ENCODE results near the gene IL4I1.
"Not testable (repeated sequence)": the region's sequence is repeated elsewhere in the genome, so short reads cannot be mapped to it uniquely, and the experiment has no call there.

IL4I1 gene, protein sequence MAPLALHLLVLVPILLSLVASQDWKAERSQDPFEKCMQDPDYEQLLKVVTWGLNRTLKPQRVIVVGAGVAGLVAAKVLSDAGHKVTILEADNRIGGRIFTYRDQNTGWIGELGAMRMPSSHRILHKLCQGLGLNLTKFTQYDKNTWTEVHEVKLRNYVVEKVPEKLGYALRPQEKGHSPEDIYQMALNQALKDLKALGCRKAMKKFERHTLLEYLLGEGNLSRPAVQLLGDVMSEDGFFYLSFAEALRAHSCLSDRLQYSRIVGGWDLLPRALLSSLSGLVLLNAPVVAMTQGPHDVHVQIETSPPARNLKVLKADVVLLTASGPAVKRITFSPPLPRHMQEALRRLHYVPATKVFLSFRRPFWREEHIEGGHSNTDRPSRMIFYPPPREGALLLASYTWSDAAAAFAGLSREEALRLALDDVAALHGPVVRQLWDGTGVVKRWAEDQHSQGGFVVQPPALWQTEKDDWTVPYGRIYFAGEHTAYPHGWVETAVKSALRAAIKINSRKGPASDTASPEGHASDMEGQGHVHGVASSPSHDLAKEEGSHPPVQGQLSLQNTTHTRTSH

DNA sequence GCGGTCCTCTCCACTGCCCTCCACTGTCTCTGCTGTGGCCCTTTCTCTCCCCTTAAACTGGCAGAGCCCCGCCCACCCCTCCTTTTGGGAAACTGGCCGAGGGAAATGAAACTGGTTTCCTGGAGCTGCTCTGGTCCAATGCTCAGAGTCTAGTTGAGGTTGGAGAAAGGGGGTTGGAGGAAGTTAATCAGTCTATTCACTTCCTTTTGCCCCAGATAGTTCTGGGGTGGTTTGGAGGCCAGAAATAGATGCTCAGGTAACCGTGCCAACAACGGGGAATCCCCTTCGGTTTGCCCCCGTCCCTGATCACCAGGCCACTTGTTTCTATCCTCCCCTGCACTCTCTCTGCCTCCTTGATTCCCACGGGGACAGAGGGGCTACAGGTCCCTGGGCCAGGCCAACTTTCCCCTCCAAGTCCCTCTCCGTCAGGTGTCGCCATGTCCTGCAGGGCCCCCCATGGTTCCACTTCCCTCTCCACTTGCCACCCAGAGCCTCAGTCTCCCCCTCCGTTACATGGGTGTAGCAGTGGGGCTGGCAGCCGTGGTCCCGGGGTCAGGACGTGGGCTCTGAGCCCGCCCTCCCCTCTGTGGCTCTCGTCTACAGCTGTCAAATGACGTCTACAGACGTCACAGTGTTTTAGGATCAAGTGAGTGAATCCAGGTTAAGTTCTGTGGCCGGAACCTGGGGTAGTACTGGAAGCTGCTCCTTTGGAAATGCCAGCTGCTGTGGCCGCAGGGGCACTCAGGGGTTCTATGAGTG lies at the start of gene IL4I1:
TSS of gene IL4I1 (minus strand) at position 25 of the 759 bp plus-strand sequence. CDS start 727 bp downstream, outside the sequence.
- no peak for DNase-seq (ENCODE audit: low read depth, low spot score)

DNA sequence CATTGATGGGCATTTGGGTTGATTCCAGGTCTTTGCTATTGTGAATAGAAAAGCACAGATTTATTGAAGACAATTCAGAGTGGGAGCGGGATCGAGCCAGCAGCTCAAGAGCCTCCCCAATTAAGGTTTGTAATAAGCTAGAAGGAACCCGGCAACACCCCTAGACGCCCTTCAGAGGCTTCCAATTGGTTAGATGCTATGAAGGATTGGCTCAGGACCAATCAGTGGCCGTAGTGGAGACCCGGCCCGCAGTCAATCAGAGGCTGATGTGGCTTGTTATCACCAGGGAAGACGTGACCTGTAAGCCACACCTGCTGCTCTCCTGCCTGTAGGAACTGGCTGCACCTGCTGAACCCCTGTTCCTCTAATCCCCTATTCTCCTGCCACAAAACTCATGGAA lies 49.7 kb upstream of the IL4I1 start:
- DNase-seq (ENCODE audit: low read depth, low spot score) = no peak

DNA sequence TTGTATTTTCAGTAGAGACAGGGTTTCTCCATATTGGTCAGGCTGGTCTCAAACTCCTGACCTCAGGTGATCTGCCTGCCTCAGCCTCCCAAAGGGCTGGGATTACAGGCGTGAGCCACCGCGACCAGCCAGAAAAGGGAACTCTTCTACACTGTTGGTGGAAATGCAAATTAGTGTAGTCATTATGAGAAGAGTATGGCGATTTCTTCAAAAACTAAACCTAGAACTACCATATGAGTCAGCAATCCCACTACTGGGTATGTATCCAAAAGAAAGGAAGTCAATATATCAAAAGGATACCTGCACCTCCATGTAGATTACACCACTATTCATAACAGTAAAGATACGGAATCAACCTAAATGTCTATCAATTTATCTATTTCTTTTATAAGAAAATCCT lies 47.9 kb upstream of the IL4I1 start:
- not testable (repeated sequence) for DNase-seq (ENCODE audit: low read depth, low spot score)

DNA sequence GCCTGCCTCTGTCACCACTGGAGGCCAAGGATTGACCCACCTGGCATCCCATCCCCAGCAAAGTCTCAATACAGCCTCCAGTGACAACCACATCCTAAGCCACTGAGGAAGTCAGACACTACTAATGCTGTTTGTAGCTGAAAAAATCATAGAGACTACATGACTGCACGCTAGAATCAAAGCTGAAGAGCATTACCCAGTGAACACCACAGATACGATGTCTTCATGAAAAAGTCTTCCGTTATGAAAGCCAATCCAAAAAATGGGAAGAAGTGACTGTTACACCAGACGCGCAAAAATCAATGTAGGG lies 43.8 kb upstream of the IL4I1 start:
- DNase-seq (ENCODE audit: low read depth, low spot score) = no peak

DNA sequence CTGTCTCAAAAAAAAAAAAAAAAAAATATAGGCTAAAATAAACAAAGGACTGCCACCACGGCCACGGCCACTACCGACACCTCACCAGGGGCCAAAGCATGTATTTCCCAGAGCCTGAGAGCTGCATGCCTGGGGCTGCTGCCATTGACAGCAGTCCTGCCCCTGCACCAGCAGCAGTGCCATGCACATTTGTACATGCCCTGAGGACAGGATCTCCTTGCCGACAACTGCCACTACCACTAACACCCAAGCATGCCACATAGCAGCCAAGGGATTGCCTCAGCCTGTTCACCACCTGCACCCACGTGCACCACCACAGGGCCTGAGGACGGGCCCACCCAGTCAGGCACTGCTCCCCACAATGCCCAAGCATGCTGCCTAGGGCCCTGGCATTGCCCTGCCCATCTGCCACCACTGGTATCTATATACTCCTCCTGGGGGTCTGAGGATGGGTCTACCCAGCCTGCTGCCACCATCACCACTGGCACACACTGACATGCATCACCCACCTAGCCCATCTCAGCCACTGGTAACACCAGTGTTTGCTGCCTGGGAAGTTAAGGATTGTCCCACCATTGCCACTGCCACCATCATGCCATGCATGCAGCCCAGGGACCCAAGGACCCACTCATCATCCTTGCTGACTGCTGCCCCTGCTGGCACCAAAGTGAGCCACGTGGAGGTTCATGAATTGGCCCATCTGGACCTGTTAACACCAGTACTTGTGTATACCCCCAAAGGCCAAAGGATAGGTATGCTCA lies 43.2 kb upstream of the IL4I1 start:
- DNase-seq (ENCODE audit: low read depth, low spot score) = no peak

DNA sequence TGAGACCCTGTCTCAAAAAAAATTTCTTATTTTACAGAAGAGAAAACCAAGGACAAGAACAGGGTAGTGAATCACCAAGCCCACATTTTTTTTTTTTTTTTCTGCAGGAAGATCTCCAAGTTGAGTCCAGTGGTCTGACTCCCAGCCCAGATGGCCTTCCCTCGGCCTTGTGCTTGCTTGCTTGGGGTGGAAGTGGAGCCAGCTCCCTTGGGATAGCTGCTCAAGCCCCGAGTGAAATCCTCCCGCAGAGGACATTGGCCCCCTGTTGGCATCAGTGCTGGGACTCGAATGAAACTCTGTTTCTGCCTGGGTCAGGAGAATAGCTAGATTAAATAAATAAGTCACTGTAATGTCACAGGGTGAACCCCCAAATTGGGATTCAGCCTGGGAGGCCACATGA lies 42.0 kb upstream of the IL4I1 start:
- no peak for DNase-seq (ENCODE audit: low read depth, low spot score)

DNA sequence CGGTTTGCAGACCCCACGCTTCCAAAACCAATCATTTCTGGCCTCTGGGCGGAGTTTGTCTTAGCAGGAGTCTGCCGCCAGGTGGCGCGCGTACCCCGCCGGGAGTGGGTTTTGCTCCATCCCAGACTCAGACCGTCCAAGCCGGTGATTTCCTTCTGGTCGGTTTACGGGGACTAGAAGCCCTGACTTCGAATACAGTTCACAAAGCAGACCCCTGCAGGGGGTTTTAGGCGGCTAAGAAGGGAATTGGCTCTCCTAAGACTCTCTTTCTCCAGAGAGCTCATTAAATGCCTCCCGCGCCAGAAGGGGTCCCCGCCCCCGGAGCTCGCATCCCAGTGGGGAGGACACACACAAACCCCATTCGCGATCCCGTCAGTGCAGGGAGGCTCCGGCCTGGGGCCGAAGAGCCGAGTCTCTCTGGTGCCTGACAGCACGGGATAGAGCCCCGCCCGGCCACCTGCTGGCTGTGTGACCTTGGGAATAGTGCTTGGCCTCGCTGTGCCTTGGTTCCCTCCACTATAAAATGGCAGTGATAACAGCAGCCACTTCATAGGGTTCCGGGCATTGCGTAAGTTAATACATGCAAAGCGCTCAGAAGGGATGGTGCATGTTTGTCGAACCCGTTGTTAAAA lies 41.2 kb upstream of the IL4I1 start:
- no peak for DNase-seq (ENCODE audit: low read depth, low spot score)

DNA sequence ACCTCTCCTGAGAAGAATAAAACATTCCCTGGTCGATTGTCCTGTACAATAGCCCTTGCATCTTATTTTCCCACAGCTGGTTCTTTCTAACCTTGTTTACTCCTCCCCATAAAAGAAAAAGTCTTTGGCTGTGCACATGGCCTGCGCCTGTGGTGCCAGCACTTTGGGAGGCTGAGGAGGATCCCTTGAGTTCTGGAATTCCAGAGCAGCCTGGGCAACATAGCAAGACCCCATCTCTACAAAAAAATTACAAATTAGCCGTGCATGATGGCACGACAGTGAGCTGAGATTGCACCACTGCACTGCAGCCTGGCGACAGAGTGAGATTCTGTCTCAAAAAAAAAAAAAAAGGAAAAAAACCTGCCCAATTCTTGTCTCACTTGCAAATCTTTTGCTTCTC lies 39.9 kb upstream of the IL4I1 start:
- DNase-seq (ENCODE audit: low read depth, low spot score) = no peak

DNA sequence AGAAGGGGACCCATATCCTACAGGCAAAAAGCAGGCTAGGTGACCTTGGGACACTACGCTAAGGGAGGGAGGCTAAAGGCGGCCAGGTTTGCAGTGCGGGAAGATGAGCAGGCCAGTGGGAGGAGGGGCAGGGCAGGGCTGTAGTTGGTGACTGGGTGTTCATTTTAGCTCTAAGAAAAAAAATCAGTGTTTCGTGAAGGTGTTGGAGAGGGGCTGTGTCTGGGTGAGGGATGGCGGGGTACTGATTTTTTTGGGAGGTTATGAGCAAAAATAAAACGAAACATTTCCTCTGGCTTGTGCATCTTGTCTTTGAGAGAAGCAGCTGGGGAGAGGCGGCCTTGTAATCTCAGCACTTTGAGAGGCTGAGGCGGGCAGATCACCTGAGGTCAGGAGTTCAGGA lies 37.0 kb upstream of the IL4I1 start:
- no peak for DNase-seq (ENCODE audit: low read depth, low spot score)

DNA sequence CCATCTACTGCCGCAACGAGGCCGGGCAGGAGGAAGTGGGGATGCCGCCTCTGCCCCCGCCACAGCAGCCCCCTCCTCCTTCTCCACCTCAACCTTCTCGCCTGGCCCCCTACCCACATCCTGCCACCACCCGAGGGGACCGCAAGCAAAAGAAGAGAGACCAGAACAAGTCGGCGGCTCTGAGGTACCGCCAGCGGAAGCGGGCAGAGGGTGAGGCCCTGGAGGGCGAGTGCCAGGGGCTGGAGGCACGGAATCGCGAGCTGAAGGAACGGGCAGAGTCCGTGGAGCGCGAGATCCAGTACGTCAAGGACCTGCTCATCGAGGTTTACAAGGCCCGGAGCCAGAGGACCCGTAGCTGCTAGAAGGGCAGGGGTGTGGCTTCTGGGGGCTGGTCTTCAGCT lies 36.0 kb upstream of the IL4I1 start:
- no peak for DNase-seq (ENCODE audit: low read depth, low spot score)

DNA sequence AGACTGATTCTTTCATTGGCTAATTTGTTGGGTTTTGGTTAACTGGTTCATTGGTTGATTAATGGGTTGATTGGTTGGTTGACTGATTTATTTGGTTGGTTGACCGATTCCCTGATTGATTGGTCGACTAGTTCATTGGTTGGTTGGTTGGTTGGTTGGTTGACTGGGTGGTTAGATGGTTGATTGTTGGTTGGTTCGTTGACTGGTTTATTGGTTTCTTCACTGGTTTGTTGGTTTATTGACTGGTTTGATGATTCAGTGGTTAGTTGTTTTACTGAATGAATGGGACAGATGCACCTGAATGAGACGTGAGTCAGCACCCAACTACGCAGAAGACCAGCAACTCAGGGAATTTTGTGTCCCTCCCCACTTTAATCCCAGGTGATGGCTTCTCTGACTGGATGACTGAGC lies 35.4 kb upstream of the IL4I1 start:
- no peak for DNase-seq (ENCODE audit: low read depth, low spot score)

DNA sequence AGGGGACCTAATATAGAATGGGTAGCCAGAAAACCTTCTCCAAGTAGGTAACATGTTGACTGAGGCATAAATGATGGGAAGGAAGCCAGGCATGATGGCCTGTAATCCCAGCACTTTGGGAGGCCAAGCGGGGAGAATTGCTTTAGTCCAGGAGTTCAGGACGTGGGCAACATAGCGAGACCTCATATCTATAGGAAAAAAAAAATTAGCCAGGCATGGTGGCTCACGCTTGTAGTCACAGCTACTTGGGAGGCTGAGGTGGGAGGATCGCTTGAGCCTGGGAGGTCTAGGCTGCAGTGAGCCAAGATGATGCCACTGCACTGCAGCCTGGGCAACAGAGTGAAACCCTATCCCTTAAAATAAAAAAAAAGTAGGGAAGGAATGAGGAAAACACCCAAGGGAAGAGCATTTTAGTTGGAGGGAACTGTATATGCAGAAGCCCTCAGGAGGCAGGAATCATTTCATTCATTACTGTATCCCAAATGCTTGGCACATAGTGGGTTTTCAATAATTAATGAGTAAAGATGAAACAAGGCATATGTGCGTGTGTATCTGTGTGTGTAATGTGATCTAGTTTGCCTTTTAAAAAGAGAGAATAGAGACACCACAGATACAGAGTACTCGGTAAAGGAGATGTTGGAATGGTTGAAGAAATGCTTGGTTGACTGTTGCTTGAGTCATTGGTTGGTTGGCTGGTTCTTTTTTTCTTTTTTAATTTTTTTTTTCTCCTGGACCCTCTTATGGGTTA lies 34.8 kb upstream of the IL4I1 start:
- no peak for DNase-seq (ENCODE audit: low read depth, low spot score)

DNA sequence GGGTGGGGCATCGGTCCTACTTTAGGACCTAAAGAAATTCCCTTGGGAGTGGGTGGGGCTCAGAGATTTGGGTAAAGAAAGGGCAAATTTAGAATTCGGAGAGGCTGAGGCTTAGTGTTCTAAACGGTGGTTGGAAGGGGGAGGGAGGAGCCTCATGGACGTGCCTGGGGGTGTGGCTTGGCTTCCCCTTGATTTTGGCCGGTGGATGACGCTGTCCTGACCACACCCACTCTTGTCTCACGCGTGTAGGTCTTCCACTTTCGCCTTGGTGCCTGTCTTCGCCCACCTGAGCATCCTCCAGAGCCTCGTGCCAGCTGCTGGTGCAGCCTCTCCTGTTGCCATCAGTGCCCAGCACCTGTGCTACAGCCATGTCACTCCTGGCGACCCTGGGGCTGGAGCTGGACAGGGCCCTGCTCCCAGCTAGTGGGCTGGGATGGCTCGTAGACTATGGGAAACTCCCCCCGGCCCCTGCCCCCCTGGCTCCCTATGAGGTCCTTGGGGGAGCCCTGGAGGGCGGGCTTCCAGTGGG lies 33.9 kb upstream of the IL4I1 start:
- no peak for DNase-seq (ENCODE audit: low read depth, low spot score)

DNA sequence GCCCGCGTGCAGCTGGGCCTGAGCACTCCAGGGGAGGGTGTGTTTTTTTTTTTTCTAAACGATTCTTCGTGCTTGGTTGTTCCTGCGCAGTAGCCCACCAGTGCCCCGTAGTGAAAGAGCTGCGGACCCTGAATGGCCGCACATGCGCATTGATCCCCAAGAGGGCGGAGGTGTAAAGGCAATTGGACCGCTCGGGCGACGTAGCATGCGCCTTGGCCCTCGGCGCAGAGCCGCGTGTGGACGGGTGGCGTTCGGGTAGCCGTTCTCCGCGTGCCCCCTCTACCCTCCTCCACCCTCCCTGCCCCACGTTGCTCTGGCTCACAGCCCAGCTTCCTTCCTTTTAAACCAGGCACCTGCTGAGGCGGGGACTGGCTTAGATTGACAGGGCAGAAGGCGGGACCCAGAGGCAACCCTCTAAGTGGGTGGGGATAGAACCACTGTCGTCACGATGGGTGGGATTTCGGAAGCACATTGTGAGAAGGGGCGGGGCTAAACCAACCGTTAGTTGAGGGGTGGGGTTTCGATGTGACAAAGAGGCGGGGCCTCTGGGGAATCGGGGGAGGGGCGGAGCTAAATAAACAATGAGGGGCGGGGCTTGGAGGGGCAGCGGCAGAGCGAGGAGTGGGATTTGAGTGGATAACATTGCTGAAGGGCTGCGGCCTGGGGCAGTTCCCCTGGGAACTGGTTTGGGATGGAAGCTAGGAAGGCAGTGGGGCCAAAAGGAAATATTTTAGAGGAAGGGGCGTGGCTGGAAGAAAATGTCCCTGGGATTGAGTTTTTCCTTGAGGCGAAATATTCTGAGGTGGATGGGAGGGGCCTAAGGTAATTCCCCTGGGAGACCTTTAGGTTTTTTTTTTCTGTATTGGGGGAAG lies 33.2 kb upstream of the IL4I1 start:
- DNase-seq (ENCODE audit: low read depth, low spot score) = peak; percentile 75

DNA sequence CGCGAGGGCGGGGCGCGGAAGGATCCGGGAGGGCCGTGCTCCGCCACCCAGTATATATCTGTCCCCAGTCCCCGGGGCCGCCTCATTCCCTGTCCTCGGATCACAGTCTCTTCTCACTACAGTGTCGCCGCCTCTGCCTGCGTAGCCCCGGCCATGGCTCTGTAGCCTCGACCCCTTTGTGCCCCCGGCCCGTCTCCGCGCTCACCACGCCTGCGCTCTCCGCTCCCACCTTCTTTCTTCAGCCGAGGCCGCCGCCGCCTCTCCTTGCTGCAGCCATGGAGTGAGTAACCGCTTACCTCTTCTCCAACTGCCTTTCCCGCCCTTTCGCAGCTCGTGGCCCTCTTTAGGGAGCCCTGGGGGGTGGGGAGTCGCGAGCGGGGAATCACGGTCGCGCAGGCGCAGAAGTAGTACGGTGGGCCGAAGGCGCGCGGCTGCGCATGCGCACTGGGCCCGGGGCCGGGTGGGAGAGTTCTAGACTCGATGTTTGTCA lies 32.5 kb upstream of the IL4I1 start, which contains the start of the genes ATF5 and NUP62:
TSS of gene ATF5 (plus strand) at position 85 of the 490 bp plus-strand sequence. CDS start 1,646 bp downstream, outside the sequence.
TSS of gene NUP62 (minus strand) at position 384 of the 490 bp plus-strand sequence. CDS start 19,697 bp downstream, outside the sequence.
- no peak for DNase-seq (ENCODE audit: low read depth, low spot score)

DNA sequence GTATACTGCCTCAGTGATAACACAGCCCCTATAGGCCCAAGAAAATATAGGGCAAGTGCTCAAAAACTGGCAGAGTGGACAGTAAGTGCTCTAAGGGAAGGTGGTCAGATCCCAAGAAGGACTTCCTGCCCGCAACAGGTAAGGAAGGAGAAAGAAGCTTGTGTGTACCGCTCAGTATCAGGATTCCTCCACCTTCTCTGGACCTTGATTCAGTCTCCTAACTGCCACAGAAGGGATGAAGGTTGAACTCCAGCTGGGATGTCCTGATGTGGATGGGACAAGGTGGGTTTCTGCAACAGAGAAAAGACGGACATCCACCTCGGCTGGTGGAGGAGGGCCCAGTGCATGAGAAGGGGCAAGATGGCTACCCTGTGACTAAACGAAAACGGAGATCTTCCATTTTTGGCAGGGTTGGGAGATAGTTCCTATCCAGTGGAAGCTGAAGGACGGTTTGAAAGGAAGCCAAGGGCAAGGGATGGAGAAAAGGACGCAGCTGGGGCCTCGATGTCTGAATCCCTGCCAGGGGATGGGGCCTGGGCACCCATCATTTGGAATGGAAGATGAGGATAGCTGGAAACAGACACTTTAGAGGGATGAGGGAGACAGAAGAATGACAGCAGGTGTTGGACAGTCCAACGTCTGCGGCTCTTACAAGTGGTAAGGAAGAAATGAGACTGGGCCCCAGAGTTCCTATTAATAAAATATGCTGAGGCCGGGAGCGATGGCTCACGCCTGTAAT lies 31.0 kb upstream of the IL4I1 start:
- no peak for DNase-seq (ENCODE audit: low read depth, low spot score)

DNA sequence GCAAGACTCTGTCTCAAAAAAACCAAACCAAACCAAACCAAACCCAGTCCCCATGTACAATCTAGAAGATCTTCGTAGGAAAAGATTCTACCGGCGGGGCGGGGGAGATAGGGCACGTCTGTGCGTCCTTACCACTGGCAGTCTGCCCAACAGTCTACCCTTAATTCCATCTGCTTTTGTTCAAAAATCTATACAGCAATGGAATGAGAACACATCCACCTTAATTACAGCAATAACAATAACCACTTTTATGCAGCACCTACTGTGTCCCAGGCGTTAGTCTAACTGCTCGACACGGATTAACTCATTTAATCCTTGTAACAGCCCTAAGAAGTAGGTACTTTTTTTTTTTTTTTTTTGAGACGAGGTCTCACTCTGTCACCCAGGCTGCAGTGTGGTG lies 29.8 kb upstream of the IL4I1 start:
- DNase-seq (ENCODE audit: low read depth, low spot score) = no peak

DNA sequence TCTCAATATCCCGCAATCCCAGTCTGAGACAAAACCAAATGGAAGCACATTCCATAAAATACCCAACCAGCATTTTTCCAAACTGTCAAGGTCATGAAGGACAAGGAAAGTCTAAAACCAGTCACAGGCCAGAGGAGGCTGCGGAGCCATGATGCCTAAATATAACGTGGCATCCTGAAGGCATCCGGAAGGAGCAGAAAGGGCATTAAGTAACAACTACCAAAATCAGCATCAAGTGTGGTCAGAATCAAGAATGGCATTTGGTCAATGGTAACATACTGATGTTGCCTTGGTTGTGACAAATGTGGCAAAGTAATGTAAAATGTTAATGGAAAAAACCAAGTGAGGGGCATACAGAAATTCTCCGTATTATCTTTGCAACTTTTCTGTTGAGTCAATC lies 28.8 kb upstream of the IL4I1 start:
- no peak for DNase-seq (ENCODE audit: low read depth, low spot score)

DNA sequence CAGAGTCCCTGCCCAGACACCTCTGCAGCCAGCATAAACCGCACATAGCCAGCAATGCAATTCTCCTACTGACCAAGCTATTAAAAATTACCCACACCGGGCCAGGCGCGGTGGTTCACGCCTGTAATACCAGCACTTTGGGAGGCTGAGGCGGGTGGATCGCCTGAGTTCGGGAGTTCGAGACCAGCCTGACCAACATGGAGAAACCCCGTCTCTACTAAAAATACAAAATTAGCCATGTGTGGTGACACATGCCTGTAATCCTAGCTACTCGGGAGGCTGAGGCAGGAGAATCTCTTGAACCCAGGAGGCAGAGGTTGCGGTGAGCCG lies 28.2 kb upstream of the IL4I1 start:
- DNase-seq (ENCODE audit: low read depth, low spot score) = not testable (repeated sequence)

Measured in iPS DF 19.7 (cell line).